Panc1 (cell line): ENCODE results near the gene PHF10. TPM values are rescaled to one million over a fixed set of nuclear protein-coding genes. Genes with fewer than 3 reads are reported as not detected.

ENCODE experiments used
- ATAC-seq: fragments of 200-7000 bp; cut with Tn5 transposase; 2 replicates; pipeline ENCODE4 v1.9.1; 2020; ENCODE audit warnings: mild to moderate bottlenecking, moderate library complexity
- BruUV-seq: library from RNA; stranded (reverse); fragments of 400-500 nt; replicated peaks from 2 replicates; lab custom pipeline; 2021; lab: Mats Ljungman, UMichigan
- CTCF ChIA-PET: fragments of 300-600 bp; sonication (Branson Sonifier 250); formaldehyde crosslinking; loops from one replicate; lab custom pipeline; 2022; ENCODE audit warnings: antibody characterized with exemption; lab: Charles Lee
- POLR2A ChIA-PET: fragments of 300-600 bp; sonication (Branson Sonifier 250); formaldehyde crosslinking; loops from one replicate; lab custom pipeline; 2022; ENCODE audit warnings: antibody characterized with exemption; lab: Charles Lee
- DNase-seq: peaks from one replicate; pipeline ENCODE4 v3.0.0-alpha.2; 2010; ENCODE audit warnings: low read depth, low spot score
- H3K27ac ChIP-seq: 2 replicates; pipeline ENCODE4 v1.5.1; 2011; ENCODE audit warnings: mild to moderate bottlenecking, low read length, inconsistent platforms
- H3K27me3 ChIP-seq: fragments of 200-500 bp; sonication (Bioruptor generic); 2 replicates; pipeline ENCODE4 v1.6.0; 2014; ENCODE audit warnings: low read length, inconsistent platforms; ENCODE audit not compliant: control insufficient read depth, insufficient read depth
- H3K36me3 ChIP-seq: fragments of 200-500 bp; sonication (Bioruptor generic); 2 replicates; pipeline ENCODE4 v1.5.1; 2014; ENCODE audit warnings: inconsistent platforms, mild to moderate bottlenecking, low read length, moderate library complexity; ENCODE audit not compliant: control insufficient read depth, insufficient read depth
- H3K4me1 ChIP-seq: 2 replicates; pipeline ENCODE4 v1.5.1; 2011; ENCODE audit warnings: inconsistent platforms, mild to moderate bottlenecking, low read length, moderate library complexity; ENCODE audit not compliant: control insufficient read depth, insufficient read depth
- H3K4me3 ChIP-seq, 2 experiments: 2 replicates each; pipeline ENCODE4 v1.5.1; 2011 to 2012; ENCODE audit warnings: low read depth in 2 of 2, low read length in 2 of 2, mild to moderate bottlenecking in 2 of 2, inconsistent platforms in 1 of 2, moderate library complexity in 1 of 2
- H3K9me3 ChIP-seq: fragments of 200-500 bp; sonication (Bioruptor generic); 2 replicates; pipeline ENCODE4 v1.5.1; 2014; ENCODE audit warnings: low read depth, mild to moderate bottlenecking, inconsistent platforms, low read length, moderate library complexity; ENCODE audit not compliant: control insufficient read depth, insufficient read depth
- CTCF ChIP-seq: fragments of 450-650 bp; IDR thresholded peaks from 2 replicates; pipeline ENCODE4 v1.5.1; 2017; ENCODE audit warnings: mild to moderate bottlenecking
- POLR2AphosphoS5 ChIP-seq: IDR thresholded peaks from 2 replicates; pipeline ENCODE4 v1.6.1; 2012; ENCODE audit warnings: mild to moderate bottlenecking, low read depth, low read length, moderate library complexity
- REST ChIP-seq, 2 experiments: IDR thresholded peaks; 2 replicates each; pipeline ENCODE4 v1.6.1; 2011 to 2012; ENCODE audit warnings: low read depth in 2 of 2, control low read depth in 1 of 2, low read length in 1 of 2, mild to moderate bottlenecking in 1 of 2, moderate library complexity in 1 of 2; ENCODE audit not compliant: insufficient read depth in 1 of 2
- SIN3A ChIP-seq: IDR thresholded peaks from 2 replicates; pipeline ENCODE4 v1.6.1; 2012; ENCODE audit warnings: low read depth, mild to moderate bottlenecking, low read length, moderate library complexity, borderline replicate concordance; ENCODE audit not compliant: insufficient read depth
- TCF7L2 ChIP-seq: IDR thresholded peaks from 2 replicates; pipeline ENCODE4 v1.6.1; 2011; ENCODE audit warnings: mild to moderate bottlenecking, low read depth, low read length, inconsistent platforms
- in situ Hi-C: cut with HindIII; loops from 2 replicates; pipeline ENCODE4 v1.10.0; 2016; ENCODE audit warnings: low sequenced_read_pairs, low pct_unique_long_range_greater_than_20kb
- intact Hi-C: fragments of 100-400 bp; cut with micrococcal nuclease; formaldehyde crosslinking; loops from one replicate; pipeline ENCODE4 v1.10.0; 2022; ENCODE audit not compliant: unreplicated experiment
- total RNA-seq: library from RNA; stranded (reverse); gene quantifications from one replicate; pipeline ENCODE4 v1.2.1, GENCODE V29; 2021; ENCODE audit not compliant: unreplicated experiment

Gene PHF10
- total RNA-seq, 1 experiment from 2014 or later: 71.7 TPM

GRCh38 chr6:169752074-169752623 lies 27.8 kb upstream of the PHF10 start:
- peaks cover 19% of the 10 kb centered on the region for H3K4me1 ChIP-seq
- CTCF ChIA-PET: no interaction called here
- in situ Hi-C loops (no loop called here), intact Hi-C loops (no loop called here)
- H3K27ac ChIP-seq: peak overlapping the region; percentile 93
- DNase-seq (no peak), ATAC-seq (no peak)
- H3K27me3 ChIP-seq: no peaks in the 10 kb centered on the region
- no peaks in the 10 kb centered on the region for H3K9me3 ChIP-seq
- peak overlapping the region; percentile 89 to 95 for H3K4me3 ChIP-seq
- no TSS peak for BruUV-seq
- POLR2A ChIA-PET: interaction anchor here (0.6 kb wide), 1 partner anchor 442 kb away, joined by 3 read pairs; no protein-coding TSS in a partner anchor
- H3K36me3 ChIP-seq: no peaks in the 10 kb centered on the region; the same call in 1 of the 2 replicates
- TF ChIP-seq REST (IDR thresholded peaks at IDR 0.05; ENCODE audit: insufficient read depth in 1 of 2, low read depth in 2 of 2, low read length in 1 of 2): no peak
- TF ChIP-seq SIN3A: no peak
- TF ChIP-seq CTCF: no peak

GRCh38 chr6:169751242-169752073 lies 27.2 kb upstream of the PHF10 start, which contains the start of the genes DYNLT2 and ERMARD:
TSS of gene DYNLT2 (minus strand) at chr6:169751572. CDS start at chr6:169751458, 114 bp downstream.
TSS of gene ERMARD (plus strand) at chr6:169751622. CDS start at chr6:169751658, 36 bp downstream.
- in situ Hi-C loops: no loop called here
- H3K4me1 ChIP-seq: peaks cover 19% of the 10 kb centered on the region
- H3K9me3 ChIP-seq: no peaks in the 10 kb centered on the region
- peak; percentile 71 for DNase-seq
- peak within 1 kb of the TSS; percentile 93 for H3K27ac ChIP-seq
- H3K36me3 ChIP-seq: no peaks in the 10 kb centered on the region; the same call in 1 of the 2 replicates
- peak within 1 kb of the TSS; percentile 89 to 95 for H3K4me3 ChIP-seq
- no peaks in the 10 kb centered on the region for H3K27me3 ChIP-seq
- intact Hi-C loops: no loop called here
- peak; percentile 99 for ATAC-seq
- ChIA-PET CTCF (no interaction called here), POLR2A (no interaction called here)
- BruUV-seq: no TSS peak
- TF ChIP-seq POLR2AphosphoS5 (peak; percentile 99), SIN3A (peak; percentile 82; the same call in 1 of the 2 replicates), CTCF (peak; percentile 10; the same call in 1 of the 2 replicates), REST (IDR thresholded peaks at IDR 0.05; ENCODE audit: insufficient read depth in 1 of 2, low read depth in 2 of 2, low read length in 1 of 2) (0 out of 4 replicates have a peak, but pooled peaks of 1 of the 2 experiments have one; percentile 69), TCF7L2 (peak; percentile 66; the same call in 1 of the 2 replicates)
